NCI-H2227 (cell line): ENCODE data around the gene PASK.
A peak's percentile ranks its signal among the peaks of the same experiment; 100 is the strongest.

Experiments used
- DNase-seq: peaks from one replicate; lab custom pipeline; 2025; ENCODE audit not compliant: unreplicated experiment; lab: John Stamatoyannopoulos, UW

Gene PASK

DNA sequence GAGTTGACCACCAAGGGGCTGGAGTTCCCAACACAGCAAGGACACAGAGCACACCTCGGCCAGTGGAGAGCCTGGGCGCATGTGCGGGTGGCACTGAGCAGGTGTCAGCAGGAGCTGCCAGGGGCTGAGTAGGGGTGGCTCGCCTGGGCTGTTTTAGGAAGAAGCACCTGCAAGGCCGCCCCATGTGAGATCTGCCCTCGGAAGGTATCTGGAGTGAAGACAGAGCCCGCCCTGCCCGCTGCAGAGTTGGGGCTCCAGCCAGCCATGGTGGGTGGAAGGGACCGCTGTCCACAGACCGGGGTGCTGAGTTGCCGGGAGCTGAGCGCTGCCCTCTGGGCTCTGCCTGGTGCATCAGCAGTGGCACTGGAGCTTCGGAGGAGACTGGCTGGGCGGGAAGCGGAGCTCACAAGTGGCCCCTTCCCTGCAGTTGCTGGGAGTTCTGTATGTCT, 82.4 kb downstream of the PASK start:
- no peak for DNase-seq

DNA sequence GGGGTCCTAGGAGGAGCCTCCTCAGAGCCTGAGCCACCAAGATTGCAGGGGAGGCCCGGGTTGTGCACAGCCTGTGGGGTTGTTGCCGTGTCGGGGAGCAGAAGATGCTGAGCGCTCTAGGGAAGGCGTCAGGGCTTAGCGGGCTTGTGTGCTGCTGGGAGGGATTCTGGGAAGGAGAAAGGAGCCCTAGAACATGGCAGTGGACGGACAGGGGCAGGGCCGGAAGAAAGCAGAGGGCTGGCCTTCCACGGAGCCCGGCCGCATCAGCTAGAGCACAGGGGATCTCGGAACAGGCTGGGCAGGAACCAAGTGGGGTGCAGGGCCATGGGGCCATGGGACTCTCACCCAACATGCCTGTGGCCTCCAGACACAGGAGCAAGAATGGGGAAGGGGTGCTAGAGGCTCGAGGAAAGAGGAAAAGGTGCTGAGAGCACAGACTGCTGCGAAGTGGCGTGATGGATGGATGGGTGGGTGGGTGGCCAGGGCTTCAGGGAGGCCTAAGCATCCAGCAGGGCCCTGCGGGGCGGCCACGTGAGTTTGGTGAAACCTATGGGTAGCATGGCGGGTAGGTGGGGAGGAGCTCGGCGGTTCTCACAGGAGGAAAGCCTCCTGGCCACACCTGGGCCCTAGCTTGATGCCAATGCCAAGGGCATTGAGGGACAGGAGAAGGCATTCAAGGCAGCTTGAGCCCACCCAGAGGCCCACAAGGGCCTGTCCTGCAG, 82.9 kb downstream of the PASK start:
- DNase-seq = no peak

DNA sequence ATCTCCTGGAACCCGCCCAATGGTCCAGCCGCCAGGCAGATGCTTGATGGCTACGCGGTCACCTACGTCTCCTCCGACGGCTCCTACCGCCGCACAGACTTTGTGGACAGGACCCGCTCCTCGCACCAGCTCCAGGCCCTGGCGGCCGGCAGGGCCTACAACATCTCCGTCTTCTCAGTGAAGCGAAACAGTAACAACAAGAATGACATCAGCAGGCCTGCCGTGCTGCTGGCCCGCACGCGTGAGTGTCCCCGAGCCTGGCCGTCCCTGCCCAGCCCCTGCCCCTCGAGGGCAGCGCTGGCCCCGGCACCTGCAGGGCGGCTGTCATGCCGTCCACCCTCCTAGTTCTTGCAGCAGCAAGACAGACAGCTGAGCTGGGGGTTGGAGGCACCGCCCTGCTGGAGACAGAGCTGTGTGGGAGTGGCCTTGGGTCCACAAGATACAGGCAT, 83.9 kb downstream of the PASK start:
- no peak for DNase-seq

DNA sequence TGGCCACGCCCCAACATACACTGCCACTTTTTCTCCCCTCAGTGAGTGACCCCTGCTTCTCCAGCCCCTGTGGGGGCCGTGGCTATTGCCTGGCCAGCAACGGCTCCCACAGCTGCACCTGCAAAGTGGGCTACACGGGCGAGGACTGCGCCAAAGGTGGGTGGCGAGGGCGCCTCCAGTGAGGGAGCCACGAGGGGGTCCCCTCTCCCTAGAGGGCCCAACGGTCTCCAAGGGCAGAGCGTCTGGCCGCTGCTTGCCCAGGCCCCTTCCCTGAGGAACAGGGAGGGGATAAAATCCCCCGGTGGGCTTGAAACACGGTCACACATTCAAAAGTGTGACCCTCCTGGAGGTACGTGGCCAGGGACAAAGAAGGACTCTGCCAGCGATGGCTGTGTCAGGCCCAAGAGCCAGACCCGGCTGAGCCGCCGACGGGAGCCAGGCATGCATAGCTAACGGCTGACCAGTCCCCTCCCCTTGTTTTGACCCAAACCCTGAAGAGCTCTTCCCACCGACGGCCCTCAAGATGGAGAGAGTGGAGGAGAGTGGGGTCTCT, 84.4 kb downstream of the PASK start:
- no peak for DNase-seq

DNA sequence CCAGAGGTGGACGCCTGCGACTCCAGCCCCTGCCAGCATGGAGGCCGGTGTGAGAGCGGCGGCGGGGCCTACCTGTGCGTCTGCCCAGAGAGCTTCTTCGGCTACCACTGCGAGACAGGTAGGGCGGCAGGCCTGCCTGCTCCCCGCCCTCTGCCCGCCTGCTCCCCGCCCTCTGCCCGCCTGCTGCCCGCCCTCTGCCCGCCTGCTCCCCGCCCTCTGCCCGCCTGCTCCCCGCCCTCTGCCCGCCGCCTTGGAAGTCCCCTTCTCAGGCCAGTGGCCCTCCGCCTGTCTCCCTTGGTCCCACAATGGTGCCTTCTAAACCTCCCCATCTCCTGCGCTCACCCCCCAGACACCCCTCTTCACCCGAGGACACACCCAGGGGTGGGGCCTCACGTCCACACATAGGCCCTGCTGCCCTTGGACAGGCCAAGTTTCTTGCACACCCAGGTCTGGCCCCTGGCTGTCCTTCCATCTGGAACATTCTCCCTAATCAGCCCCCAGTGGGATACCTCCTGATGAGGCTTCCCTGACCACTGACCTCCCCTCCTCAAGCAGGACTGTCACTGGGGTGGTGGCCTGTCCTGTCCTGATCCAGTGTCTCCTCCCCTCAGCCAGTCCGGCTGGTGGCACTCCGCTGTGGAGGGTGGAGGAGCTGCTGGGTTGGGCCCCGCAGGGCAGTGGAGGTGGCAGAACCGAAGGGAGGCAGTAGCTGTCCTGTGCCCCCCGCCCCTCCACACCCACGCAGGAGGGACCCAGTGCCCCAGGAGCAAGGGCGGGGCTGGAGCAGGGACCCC, 85.1 kb downstream of the PASK start:
- peak; percentile 47 for DNase-seq

DNA sequence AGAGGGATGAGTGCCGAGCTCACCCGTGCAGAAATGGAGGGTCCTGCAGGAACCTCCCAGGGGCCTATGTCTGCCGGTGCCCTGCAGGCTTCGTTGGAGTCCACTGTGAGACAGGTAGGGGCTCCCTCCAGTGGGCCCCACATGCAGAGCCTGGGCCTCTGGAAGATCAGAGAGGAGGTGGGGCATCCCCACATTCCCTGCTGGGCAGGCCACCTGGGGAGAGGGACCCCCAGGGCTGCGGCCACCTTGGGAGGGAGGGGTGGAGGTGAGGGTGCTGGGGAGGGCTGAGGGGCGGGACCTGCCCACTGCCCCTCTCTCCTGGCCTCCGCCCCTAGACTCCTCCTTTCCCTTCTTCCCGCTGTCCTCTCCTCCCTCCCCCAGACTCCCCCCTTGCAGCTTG, 85.7 kb downstream of the PASK start:
- no peak for DNase-seq

DNA sequence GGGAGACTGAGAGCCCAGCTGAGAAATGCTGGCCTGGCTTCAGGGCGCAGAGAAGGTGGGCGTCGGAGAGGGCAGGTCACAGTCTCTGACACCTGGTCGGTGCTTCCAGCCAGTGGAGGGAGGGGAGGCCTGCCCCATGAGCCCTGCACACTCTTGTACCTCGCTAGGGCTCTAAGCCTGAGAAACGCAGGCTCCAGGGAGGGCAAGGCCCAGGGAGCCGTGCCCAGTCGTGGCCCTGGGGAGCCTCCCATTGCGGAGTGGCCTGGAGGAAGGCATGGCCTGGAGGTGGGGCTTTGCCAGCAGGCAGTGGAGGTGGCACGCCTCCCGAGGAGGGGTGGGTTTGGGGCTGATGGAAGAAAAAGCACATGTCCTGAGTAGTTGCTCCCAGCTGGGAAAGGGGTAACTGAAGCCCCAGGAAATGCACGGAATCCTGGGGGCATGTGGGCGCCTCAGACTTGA, 86.2 kb downstream of the PASK start:
- DNase-seq = no peak

DNA sequence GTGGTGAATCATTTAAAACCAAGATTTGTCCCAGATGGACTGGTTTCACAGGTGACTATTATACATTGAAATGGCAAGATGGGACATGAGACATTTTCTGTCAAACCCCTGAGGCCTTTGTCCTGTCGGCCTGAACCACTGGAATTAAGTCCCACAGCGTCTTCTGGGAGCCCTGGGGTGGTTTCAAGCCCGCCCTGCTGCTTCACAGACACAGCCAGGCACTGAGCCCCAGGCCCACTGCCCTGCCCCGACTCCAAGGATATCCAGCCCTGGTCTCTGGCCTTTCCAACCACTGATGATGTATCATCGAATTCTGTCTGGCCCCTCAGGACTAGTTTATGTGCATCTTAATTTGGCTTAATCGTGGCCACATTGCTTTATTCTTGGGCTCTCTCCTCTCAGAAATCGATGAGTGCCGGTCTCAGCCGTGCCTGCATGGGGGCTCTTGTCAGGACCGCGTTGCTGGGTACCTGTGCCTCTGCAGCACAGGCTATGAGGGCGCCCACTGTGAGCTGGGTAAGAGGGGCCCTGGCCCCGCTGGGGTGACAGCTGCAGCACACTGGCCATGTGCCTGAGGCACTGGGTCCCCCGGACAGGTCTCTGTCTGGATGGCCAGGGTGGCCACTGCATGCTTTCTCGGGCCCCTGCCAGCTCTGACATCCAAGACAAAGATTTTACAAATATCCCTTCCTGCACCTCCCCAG, 86.7 kb downstream of the PASK start:
- DNase-seq = no peak

DNA sequence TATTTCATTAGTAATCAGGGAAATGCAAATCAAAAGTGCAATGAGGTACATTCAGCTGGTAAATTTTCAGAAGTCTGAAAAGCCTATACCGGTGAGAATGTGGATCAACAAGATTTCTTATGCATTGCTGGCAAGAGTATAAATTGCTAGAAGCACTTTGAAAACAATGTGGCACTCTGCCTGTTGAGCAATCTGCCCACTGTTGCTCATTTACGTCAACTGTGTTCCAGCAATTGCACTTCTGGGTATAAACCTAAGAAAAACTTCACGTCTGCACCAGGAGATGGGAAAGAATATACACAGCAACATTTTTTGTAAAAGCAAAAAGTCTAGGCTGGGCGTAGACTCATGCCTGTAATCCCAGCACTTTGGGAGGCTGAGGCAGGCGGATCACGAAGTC, 88.0 kb downstream of the PASK start:
- no peak for DNase-seq
